Brain pericyte (primary cell): ENCODE measurements around the gene MRGPRD.

Experiments used
- DNase-seq: peaks from one replicate; pipeline ENCODE4 v3.0.0-alpha.2; 2012; ENCODE audit warnings: low read depth, low spot score

MRGPRD gene

DNA sequence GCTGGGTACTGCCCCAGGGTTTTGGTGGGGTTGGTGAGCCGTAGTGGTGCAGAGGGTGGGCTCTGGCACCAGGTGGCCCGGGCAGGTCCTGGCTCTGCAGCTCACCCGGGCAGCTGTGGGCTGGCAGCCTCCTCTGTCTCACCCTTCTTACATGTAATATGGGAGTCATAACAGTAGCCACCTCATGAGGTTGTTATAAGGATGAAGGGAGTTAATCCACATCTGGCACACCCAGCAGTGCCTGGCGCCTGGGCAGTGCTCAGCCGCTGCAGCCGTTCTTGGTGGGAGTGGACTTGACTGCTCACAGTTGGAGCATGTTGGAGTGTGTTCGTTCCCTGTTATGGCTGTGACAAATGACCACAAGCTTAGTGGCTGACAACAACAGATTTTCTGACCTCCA, 48.4 kb downstream of the MRGPRD start:
- no peak for DNase-seq

DNA sequence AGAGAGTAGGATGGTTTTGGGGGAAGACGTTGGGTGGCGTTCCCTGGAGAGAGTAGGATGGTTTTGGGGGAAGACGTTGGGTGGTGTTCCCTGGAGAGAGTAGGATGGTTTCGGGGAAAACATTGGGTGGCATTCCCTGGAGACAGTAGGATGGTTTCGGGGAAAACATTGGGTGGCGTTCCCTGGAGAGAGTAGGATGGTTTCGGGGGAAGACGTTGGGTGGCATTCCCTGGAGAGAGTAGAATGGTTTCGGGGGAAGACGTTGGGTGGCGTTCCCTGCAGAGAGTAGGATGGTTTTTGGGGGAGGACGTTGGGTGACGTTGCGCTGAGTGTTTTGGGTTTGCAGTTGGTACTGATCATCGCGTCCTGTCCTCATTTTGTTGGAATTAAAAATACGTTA, 48.9 kb downstream of the MRGPRD start:
- DNase-seq, result no peak

DNA sequence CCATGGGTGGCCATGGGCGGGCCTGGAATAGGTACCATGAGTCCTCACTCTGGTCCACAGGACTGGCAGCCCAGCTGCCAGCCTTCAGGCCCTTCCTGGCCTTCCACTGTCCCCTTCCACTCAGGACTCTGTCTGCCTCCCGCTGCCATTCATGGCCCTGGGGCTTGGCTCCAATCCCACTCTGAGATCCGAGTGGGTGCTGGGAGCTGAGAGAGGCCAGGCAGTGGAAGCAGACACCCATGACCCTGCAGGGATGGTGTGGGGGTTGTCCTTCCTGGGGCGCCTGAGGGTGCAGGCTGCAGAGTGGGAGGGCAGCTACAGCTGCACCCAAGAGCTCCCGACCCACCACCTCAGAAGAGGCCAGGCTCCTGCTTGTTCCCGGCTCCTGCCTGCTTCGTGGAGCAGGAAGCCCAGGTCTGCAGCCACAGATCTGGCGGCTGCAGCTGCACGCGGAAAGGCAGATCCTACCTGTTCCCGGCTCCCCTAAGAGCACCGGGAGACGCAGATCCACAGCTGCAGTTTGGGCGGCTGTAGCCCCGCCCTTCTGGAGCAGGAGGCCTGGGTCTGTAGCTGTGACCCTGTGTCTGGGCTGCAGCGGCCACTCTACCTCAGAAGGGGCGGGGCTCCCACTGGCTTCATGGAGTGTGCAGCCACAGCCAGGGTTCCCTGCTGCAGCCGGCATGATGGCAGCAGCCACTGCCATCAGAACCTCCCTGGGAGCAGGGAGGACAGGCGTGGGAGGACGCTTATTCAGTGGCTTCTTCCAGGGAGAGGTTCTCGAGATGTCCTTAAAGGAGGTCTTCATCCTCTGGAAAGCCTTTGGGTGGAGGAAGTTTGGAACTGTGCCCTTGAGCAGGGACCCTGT, 49.6 kb downstream of the MRGPRD start:
- no peak for DNase-seq
